ENCODE data around the gene SMIM23.

Gene SMIM23

DNA sequence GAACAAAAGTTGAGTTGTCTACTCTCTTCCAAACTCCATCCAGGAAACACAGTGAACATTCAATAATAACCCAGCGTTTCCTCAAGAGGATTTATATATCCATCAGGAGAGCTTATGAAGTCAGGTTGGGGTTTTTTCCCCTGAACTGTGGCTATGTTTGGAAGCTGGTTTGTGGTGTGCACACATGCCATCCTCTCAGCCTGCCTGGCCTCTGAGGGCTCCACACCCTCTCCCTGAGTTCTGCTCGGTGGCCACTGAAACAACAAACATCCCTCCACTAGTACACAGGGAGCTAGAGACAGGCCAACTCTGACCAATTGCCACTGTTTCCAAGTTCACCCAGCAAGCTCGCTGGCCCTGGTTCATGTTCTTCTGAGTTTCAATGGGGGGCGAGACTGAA is 35.7 kb downstream of the SMIM23 start:
- DNase-seq = no peak

DNA sequence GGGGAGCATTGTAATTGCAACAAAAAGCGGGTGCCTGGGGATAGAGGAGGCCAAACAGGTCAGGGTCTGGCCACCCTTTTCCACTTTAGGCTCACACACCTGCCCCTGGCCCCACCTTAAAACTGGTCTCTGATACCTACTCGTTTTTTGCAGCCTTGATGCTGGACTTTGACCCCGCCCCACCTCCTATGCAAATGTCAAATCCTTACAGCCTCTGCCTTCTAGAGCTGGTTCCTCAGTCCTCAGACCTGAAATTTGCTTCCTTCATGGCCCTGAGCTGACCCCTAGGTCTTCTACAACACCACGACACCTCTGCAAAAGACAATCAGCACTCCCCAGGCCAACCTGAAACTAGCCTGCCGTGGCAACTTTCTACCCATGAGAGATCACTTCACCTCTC is 37.7 kb downstream of the SMIM23 start:
- no peak for DNase-seq

DNA sequence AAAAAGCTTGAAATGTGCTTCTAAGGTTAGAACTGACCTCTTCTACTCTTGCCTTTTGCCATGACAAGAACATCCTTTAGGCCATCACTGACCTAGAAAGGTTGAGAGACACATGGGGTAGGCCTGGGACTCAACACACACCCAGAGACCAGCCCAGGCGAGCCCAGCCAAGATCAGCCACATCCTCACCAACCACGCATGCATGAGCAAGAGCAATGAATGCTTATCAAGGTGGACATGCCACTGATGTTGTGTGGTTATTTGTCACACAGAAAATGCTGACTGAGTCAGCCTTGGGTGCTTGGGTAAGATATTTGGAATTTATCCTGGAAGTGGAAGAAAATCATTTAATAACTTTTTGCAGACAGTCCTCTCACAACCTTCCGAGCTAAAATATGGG is 39.4 kb downstream of the SMIM23 start:
- DNase-seq = no peak

- DNase-seq = no peak
Measured at GRCh38 chr5:171826132-171826531, 40.5 kb downstream of the SMIM23 start.

DNA sequence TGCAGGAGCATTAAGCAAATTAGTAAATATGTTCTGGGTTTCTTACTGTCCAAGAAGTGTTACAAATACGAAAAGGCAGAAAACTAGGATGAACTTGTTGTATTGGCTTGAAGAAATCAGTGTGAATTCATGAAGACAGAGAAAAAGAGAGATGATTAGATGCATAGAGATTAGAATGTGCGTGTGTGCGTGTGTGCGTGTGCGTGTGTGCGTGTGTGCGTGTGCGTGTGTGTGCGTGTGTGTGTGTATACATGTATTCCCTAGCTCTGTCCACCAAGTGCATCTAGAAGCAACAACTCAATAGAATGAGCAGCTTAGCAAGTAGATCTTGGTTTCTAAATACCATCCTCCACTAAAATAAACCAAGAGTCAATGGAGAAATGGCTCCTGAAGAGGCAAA is 41.5 kb downstream of the SMIM23 start:
- no peak for DNase-seq

DNA sequence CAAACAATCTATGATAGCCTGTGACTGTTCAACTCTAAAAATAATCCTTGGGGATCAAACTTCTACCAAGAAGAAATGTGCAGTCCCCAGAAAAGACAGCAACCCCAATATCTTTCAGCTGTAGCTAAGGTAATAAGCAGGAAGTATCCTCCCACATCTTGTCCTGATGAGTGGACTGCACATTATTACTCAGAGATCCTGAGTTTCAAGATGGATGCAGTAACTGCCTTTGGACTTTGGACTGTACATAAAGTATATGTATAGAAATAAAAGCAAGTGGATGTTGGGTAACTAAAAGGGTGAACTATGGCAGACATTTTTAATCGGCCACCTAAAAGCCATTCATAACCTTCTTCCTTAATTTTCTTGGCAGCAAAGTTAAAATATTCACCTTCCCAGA is 45.1 kb downstream of the SMIM23 start:
- DNase-seq = no peak

DNA sequence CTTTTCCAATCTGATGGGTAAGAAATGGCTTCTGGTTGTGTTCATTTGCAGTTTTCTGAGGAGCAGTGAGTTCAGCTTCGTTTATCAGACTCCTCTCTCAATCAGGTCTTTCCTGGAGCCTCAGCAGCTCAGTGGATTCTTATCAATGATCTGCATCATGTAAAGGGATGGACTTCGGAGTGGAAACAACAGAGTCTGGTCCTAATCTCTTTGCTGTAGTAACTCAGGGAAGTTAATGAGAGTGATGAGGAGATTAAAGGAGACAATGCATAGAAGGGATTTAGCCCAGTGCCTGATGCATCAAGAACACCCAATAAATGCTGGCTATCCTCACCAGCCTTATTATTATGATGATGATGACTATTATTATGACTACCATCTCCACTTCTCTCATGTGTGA is 47.2 kb downstream of the SMIM23 start:
- no peak for DNase-seq

DNA sequence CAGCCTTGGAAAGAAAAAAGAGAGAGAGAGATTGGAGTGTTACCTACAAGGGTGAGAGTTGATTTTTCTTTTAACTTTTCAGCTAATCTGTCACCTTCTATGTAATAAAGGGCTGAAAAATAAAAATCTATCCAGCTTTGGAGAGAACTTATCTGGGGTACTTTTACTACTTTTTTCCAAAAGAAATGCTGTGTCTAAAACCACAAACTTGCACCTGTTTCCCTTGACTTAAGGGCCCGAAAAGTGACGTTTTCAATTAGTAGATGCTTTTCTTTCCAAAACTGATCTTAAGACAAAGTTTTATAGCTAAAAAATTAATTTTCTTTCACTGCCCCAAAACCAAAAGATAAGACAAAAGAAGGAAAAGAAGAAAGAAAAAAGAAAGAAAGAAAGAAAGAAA is 48.8 kb downstream of the SMIM23 start:
- DNase-seq = no peak

DNA sequence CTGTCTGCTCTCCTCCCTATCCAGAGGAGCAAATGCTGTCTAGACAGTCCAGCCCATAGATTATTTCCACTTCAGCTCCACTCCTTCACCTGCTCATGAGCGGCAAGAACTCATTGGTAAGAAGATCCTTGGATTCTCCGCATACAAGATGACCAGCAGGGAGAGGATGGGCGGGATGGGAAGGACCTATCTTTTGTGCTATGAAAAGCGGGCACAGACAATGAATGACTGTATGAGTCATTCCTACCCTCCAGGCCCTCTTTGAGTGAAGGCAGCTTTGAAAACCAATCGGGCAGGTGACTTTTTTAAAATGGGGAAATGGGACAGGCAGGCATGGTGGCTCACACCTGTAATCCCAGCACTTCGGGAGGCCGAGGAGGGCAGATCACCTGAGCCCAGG is 49.4 kb downstream of the SMIM23 start:
- DNase-seq = no peak

- DNase-seq = no peak
Measured at GRCh38 chr5:171837522-171837921, 51.9 kb downstream of the SMIM23 start.

GRCh38 chr5:171838066-171838465 is 52.4 kb downstream of the SMIM23 start:
- no peak for DNase-seq

GRCh38 chr5:171839112-171839511 is 53.5 kb downstream of the SMIM23 start:
- DNase-seq = no peak

DNA sequence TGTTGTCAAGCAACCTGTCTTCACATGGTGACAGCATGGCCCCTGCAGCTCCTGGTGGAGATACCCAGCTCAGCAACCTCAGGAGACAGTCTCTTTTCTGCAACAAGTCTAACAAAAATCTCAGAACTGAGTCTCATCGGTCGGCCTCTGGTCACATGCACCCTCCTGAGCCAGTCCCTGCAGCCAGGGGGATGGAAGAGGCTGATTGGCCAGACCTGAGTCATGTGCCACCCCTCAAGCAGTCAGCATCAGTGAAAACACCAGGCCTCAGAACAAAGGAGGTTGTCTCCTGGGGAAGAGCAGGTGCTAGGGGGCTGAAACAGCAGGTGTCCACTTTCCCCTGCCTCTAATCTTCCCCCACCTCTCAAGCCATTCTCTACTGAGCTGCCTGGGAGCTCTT is 54.4 kb downstream of the SMIM23 start:
- no peak for DNase-seq

Measured in KG1 (cell line).